Fibroblast of lung (primary cell): ENCODE measurements around the gene ZC3H12D.

Experiments used
- EZH2 ChIP-seq: IDR thresholded peaks from 2 replicates; pipeline ENCODE4 v1.5.1; 2012; ENCODE audit warnings: low read length, control low read depth, mild to moderate bottlenecking; ENCODE audit errors: missing control alignments
- TF ChIP-seq, protein P1 (sequence below), 2 donors: IDR thresholded peaks in 1 of 2; conservative IDR thresholded peaks in 1 of 2; 1 replicate in 1 of 2; 2 replicates in 1 of 2; pipeline ENCODE4 v1.5.1; 2011 to 2012; ENCODE audit warnings: low read length in 2 of 2, control low read depth in 1 of 2, inconsistent platforms in 1 of 2, low read depth in 1 of 2, mild to moderate bottlenecking in 1 of 2

DNA sequence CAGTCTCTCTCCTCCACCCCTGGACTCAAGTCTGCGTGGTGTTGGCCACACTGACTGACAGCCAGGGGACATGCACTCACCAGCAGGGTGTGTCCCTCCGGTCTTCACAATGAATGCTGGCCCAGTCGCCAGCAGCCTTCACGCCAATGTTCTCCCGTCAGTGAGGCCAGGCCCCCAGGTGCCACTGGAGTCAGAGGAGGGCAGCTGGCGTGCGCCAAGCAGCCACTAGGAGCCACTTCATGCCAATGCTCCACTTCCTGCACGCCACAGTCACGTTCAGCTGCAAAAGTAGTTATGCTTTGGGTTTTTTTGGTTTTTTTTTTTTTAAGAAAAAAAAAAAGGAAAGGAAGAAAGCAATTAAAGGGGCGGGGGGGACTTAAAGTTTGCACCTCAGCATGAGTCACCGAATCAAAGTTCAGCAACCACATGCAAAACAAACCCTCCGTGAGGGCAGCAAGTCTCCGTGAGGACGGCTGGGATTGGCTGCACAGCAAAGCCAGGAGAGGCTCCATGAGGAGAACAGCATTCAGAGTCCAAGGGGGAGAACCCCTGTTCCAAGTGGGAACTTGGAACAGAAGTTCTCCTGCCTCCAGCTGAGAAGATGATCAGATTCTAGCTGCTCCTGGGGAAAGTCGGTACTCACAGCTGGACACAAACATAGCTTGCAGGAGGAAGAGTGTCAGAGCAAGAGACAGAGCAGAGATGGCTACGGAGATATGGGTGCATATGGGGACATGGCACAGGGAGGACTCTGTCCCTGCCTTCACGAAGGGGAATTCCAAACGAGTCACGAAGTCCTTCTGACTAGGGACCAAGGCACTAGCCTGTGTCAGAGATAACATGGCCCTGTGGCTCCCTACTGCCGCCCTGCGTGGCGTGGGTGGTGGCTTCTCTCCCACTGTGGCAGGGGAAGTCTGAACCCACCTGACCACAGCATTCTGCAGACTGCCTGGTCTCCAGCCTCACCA lies at the start of gene ZC3H12D:
- TF ChIP-seq, protein P1, sequence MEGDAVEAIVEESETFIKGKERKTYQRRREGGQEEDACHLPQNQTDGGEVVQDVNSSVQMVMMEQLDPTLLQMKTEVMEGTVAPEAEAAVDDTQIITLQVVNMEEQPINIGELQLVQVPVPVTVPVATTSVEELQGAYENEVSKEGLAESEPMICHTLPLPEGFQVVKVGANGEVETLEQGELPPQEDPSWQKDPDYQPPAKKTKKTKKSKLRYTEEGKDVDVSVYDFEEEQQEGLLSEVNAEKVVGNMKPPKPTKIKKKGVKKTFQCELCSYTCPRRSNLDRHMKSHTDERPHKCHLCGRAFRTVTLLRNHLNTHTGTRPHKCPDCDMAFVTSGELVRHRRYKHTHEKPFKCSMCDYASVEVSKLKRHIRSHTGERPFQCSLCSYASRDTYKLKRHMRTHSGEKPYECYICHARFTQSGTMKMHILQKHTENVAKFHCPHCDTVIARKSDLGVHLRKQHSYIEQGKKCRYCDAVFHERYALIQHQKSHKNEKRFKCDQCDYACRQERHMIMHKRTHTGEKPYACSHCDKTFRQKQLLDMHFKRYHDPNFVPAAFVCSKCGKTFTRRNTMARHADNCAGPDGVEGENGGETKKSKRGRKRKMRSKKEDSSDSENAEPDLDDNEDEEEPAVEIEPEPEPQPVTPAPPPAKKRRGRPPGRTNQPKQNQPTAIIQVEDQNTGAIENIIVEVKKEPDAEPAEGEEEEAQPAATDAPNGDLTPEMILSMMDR (conservative IDR thresholded peaks at IDR 0.05 in 1 of 2, IDR thresholded peaks at IDR 0.05 in 1 of 2; ENCODE audit: low read depth in 1 of 2, low read length in 2 of 2), result no peak
- TF ChIP-seq EZH2, result no peak
